Suppressor macrophage treated with lipopolysaccharide for 1 hour (primary cell): ENCODE results near the gene LRRN4CL.
"Not testable (repeated sequence)": the region's sequence is repeated elsewhere in the genome, so short reads cannot be mapped to it uniquely, and the experiment has no call there.

Experiments used
- DNase-seq, 3 donors: peaks; one replicate each; pipeline ENCODE4 v3.0.0-alpha.2; 2020 to 2022

Gene LRRN4CL

GRCh38 chr11:62675415-62675814, 13.9 kb downstream of the LRRN4CL start:
- DNase-seq: not testable (repeated sequence)

DNA sequence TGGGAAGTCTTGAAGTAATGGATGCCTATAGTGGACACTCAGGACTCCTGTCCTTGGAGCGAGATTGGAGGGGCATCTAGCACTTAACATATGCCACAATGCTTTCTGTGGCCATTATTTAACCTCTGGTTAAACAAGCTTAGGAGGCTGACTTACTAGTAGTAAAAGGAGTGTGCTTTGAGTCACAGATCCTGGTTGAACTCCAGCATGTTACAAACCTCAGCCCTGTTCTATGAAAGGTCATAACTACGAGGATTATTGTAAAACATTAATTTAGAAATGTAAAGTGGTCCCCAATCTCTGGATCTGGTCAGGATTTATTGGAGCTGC, 16.2 kb downstream of the LRRN4CL start:
- no peak for DNase-seq

DNA sequence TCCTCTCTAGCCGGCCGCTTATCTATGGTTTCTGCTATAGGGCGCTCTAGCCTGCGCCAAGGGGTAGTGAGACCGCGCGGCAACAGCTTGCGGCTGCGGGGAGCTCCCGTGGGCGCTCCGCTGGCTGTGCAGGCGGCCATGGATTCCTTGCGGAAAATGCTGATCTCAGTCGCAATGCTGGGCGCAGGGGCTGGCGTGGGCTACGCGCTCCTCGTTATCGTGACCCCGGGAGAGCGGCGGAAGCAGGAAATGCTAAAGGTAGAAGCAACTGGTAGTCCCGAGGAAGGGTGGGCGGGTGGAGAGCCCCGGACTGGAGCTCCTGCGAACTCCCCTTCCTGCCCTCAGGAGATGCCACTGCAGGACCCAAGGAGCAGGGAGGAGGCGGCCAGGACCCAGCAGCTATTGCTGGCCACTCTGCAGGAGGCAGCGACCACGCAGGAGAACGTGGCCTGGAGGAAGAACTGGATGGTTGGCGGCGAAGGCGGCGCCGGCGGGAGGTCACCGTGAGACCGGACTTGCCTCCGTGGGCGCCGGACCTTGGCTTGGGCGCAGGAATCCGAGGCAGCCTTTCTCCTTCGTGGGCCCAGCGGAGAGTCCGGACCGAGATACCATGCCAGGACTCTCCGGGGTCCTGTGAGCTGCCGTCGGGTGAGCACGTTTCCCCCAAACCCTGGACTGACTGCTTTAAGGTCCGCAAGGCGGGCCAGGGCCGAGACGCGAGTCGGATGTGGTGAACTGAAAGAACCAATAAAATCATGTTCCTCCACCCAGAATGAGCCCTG, 17.5 kb downstream of the LRRN4CL start, which contains the start of the genes LBHD1 and UQCC3:
Gene LBHD1 (minus strand): TSS at position 660 of the 782 bp plus-strand sequence. CDS start 2,236 bp downstream, outside the sequence.
Gene UQCC3 (plus strand): TSS at position 66 of the 782 bp plus-strand sequence. CDS start 73 bp downstream, at position 139.
- peak; percentile 87 to 92 (median 91) for DNase-seq

GRCh38 chr11:62671236-62671607, 18.1 kb downstream of the LRRN4CL start:
- peak in 1 of 3 donors; percentile 33 for DNase-seq

- DNase-seq: no peak
Measured at GRCh38 chr11:62669420-62670161, 19.7 kb downstream of the LRRN4CL start.

DNA sequence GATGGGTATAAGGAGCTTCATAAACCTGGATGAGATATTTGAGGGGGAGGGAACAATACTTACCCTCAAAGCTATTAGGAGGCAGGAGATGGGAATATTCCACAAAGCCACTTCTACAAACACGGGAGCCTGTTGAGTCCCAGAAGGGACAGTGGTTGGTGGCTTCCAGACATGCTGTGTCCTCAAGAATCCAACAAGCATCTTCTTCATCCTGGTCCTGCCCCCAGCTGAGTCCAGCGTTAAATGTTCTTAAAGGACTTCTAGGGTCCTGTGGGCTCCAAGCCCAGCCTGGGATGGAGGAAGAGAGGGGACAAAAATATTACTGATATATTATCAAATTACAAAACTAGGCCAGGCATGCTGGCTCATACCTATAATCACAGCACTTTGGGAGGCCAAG, 21.9 kb downstream of the LRRN4CL start:
- no peak for DNase-seq

GRCh38 chr11:62666259-62666926, 22.9 kb downstream of the LRRN4CL start:
- DNase-seq: no peak

GRCh38 chr11:62665599-62666258, 23.6 kb downstream of the LRRN4CL start:
- peak; percentile 59 to 65 (median 64) for DNase-seq

DNA sequence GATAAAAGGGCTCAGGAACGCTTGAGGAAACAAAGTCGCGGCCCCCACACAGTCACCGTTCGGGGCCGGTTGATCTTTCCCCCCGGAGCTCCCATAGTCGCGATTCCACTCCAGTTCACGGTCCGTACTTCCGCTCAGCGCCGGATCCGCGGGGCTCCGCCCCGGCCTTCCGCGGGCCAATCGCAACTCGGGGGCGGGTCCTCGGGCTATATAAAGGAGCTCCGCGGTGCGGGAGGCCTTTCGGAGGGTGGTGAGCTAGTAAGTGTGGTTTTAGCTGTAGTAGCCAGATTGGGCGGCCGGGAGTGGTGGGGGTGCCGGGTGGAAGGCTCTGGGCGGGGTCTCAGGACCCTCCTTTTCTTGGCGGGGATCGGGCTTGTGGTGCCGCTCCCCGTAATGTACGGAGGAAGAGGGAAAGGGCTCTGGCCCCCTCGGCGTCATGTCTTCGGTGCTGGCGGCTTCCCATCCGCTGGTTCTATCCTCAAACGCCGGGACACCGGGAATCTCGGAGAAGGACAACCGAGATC, 24.2 kb downstream of the LRRN4CL start, which contains the start of the genes C11orf98 and CSKMT:
Gene C11orf98 (minus strand): TSS at position 136 of the 524 bp plus-strand sequence. CDS start 41 bp downstream, at position 95.
Gene CSKMT (plus strand): TSS at position 238 of the 524 bp plus-strand sequence. CDS start 568 bp downstream, outside the sequence.
- DNase-seq: peak; percentile 94 to 97 (median 97)

- no peak for DNase-seq
Measured at GRCh38 chr11:62664405-62665074, 24.8 kb downstream of the LRRN4CL start.

DNA sequence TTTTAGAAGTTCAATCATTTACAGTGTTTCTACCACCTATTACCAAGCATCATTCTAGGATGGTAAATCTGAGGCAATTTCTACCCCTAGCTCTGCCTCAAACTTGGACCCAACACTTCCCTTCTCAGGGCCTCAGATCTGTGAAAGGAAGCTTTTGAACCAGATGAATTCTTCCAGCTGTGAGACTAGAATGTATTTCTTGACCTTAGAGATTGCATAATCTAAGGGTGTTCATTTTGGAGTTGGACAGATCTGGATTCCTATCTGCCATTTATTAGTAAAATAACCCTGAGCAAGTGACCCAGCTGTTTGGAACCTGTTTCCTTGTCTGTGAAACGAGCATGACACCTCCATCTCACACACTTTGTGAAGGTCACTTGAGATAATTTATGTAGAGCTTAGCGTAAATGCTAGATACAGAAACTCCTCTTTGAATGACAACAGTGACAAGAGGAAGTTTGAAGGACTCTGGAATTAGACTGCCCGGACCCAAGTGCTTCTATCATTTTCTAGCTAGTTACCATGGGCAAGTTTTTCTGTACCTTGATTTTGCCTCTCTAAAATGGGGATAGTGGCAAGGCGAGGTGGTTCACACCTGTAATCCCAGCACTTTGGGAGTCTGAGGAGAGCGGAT, 32.4 kb downstream of the LRRN4CL start:
- DNase-seq: no peak

DNA sequence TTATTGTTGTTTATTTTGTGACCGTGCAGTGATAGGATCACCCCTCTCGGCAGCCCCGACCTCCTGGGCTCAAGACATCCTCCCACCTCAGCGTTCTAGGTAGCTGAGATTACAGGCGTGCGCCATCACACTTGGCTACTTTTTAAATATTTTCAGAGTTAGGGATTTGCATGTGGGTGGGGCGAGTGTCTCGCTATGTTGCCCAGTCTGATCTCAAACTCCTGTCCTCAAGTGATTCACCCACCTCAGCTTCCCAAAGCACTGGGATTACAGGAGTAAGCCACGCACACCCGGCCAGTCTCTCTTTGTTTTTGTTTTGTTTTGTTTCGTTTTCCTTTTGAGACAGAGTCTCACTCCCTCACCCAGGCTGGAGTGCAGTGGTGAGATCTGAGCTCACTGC, 35.0 kb downstream of the LRRN4CL start:
- no peak for DNase-seq

- peak in 2 of 3 donors; percentile 21 to 28 for DNase-seq
Measured at GRCh38 chr11:62652161-62653006, 36.9 kb downstream of the LRRN4CL start.

GRCh38 chr11:62650283-62650682, 39.0 kb downstream of the LRRN4CL start:
- not testable (repeated sequence) for DNase-seq

GRCh38 chr11:62649486-62649885, 39.8 kb downstream of the LRRN4CL start:
- DNase-seq: no peak

- no peak for DNase-seq
Measured at GRCh38 chr11:62648967-62649364, 40.4 kb downstream of the LRRN4CL start.

- DNase-seq: no peak
Measured at GRCh38 chr11:62648185-62648966, 41.0 kb downstream of the LRRN4CL start.

- no peak for DNase-seq
Measured at GRCh38 chr11:62647609-62648005, 41.7 kb downstream of the LRRN4CL start.
